PFSK-1 (cell line): ENCODE data around the gene GRIN2A.

Experiments used
- POLR2AphosphoS5 ChIP-seq: IDR thresholded peaks from 2 replicates; pipeline ENCODE4 v1.6.1; 2012; ENCODE audit warnings: low read depth, mild to moderate bottlenecking, control low read depth, low read length, moderate library complexity
- SIN3A ChIP-seq: IDR thresholded peaks from 2 replicates; pipeline ENCODE4 v1.6.1; 2012; ENCODE audit warnings: mild to moderate bottlenecking, low read length, moderate library complexity, borderline replicate concordance; ENCODE audit not compliant: insufficient read depth
- TAF1 ChIP-seq: IDR thresholded peaks from 2 replicates; pipeline ENCODE4 v1.6.1; 2012; ENCODE audit warnings: low read length, control low read depth, borderline replicate concordance; ENCODE audit not compliant: insufficient read depth
- TF ChIP-seq, protein P1 (sequence below), 2 experiments: IDR thresholded peaks; 2 replicates each; pipeline versions ENCODE4 v1.6.1 to v1.8.0; 2011 to 2012; ENCODE audit warnings: low read depth in 2 of 2, low read length in 2 of 2, control low read depth in 1 of 2, inconsistent platforms in 1 of 2, mild to moderate bottlenecking in 1 of 2, moderate library complexity in 1 of 2; ENCODE audit not compliant: insufficient read depth in 1 of 2

DNA sequence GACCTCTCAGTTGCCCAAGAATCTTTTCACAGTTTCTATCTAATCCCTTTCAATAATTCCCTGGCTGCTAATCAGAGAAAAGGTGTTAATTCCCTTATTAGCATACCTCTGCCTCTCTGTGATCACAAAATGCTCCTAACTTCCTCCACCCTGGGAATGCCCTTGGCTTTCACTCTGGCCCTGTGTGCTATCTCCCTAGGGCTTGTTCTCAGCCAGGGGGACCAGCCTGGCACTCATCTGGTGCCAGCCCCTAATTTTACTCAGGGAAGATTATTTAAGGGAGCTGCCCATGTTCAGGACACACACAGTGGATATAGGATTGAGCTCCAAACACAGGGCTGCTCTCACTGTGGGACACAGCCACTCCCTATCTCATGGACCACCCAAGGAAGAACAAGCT, 225.2 kb downstream of the GRIN2A start:
- TF ChIP-seq TAF1 = no peak
- TF ChIP-seq POLR2AphosphoS5 = no peak
- TF ChIP-seq, protein P1, sequence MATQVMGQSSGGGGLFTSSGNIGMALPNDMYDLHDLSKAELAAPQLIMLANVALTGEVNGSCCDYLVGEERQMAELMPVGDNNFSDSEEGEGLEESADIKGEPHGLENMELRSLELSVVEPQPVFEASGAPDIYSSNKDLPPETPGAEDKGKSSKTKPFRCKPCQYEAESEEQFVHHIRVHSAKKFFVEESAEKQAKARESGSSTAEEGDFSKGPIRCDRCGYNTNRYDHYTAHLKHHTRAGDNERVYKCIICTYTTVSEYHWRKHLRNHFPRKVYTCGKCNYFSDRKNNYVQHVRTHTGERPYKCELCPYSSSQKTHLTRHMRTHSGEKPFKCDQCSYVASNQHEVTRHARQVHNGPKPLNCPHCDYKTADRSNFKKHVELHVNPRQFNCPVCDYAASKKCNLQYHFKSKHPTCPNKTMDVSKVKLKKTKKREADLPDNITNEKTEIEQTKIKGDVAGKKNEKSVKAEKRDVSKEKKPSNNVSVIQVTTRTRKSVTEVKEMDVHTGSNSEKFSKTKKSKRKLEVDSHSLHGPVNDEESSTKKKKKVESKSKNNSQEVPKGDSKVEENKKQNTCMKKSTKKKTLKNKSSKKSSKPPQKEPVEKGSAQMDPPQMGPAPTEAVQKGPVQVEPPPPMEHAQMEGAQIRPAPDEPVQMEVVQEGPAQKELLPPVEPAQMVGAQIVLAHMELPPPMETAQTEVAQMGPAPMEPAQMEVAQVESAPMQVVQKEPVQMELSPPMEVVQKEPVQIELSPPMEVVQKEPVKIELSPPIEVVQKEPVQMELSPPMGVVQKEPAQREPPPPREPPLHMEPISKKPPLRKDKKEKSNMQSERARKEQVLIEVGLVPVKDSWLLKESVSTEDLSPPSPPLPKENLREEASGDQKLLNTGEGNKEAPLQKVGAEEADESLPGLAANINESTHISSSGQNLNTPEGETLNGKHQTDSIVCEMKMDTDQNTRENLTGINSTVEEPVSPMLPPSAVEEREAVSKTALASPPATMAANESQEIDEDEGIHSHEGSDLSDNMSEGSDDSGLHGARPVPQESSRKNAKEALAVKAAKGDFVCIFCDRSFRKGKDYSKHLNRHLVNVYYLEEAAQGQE (IDR thresholded peaks at IDR 0.05; ENCODE audit: insufficient read depth in 1 of 2, low read depth in 2 of 2, low read length in 2 of 2) = no peak
- TF ChIP-seq SIN3A = no peak
